ENCODE results near the gene MIEF1. TPM values are rescaled to one million over a fixed set of nuclear protein-coding genes. Genes with fewer than 3 reads are reported as not detected.

Gene MIEF1
- total RNA-seq, 1 donor from 2014 or later, result 23.0 TPM

DNA sequence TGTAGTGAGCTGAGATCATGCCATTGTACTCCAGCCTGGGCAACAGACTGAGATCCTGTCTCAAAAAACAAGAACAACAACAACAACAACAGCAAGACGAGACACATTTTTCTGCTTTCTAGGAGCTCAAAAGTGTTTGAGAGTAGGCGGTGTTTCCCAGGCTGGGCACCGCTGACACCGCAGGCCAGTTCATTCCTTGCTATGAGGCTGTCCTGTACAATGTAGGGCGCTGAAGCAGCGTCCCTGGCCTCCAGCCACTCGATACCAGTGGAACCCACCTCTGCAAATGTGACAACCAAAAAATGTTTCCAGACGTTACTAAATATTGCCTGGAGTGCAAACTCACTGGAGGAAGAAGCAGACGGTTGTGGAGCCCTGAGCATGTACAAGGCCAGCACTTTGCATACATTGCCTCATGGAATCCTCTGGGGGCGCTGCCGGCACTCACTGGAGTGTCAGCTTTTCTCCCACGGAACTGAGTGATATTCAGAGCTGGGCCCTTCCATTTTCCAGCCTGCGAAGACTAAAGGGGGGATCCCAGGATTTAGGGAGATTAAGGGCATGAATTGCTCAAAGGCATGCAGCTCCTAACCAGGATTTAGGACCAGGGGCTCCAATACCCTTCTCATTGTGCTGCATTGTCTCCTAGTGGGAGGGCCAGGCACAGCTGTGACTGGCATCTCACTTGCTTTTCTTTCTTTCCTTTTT lies 5.8 kb upstream of the MIEF1 start:
- H3K27ac Mint-ChIP-seq (ENCODE audit: unreplicated experiment), result peak overlapping the region; percentile 33
- no peaks in the 10 kb centered on the region for H3K36me3 Mint-ChIP-seq (ENCODE audit: low read depth)
- H3K27me3 Mint-ChIP-seq (ENCODE audit: low read depth), result no peaks in the 10 kb centered on the region
- H3K4me3 Mint-ChIP-seq (ENCODE audit: unreplicated experiment), result no peak overlapping the region
- H3K9me3 Mint-ChIP-seq (ENCODE audit: low read depth), result no peaks in the 10 kb centered on the region
- no peak for DNase-seq (ENCODE audit: low spot score)
- peak; percentile 84 for TF ChIP-seq CTCF (IDR thresholded peaks at IDR 0.05)
- H3K4me1 Mint-ChIP-seq (ENCODE audit: low read depth), result peaks cover 15% of the 10 kb centered on the region

- Mint-ChIP-seq H3K27ac (ENCODE audit: unreplicated experiment) (no peak overlapping the region), H3K27me3 (ENCODE audit: low read depth) (no peaks in the 10 kb centered on the region), H3K9me3 (ENCODE audit: low read depth) (no peaks in the 10 kb centered on the region), H3K4me3 (ENCODE audit: unreplicated experiment) (no peak overlapping the region), H3K4me1 (ENCODE audit: low read depth) (peaks cover 20% of the 10 kb centered on the region), H3K36me3 (ENCODE audit: low read depth) (peaks cover 1% of the 10 kb centered on the region)
- TF ChIP-seq CTCF (IDR thresholded peaks at IDR 0.05), result no peak
- DNase-seq (ENCODE audit: low spot score), result no peak
These were observed 4.7 kb upstream of the MIEF1 start for GRCh38 chr22:39497429-39497828.

DNA sequence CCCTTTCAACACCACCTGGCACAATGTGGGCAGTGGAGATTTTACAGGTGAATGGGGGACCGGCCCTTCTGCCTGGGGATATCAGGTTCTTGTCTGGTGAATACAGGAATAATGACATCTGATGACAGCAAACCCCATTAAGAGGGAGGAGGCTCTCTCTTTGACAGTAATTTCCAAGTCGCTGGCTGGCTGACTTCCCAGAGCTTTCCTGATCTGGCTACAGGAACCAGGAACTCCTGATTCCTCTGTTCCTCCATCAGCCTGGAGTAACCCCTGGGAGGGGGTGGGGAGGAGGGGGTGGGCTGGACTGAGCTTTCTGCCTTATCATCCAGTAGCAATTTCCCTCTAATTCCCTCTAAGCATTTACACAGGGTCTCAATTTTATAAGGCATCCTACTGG lies 3.7 kb upstream of the MIEF1 start:
- peaks cover 26% of the 10 kb centered on the region for H3K4me1 Mint-ChIP-seq (ENCODE audit: low read depth)
- no peak for DNase-seq (ENCODE audit: low spot score)
- no peak overlapping the region for H3K27ac Mint-ChIP-seq (ENCODE audit: unreplicated experiment)
- no peak overlapping the region for H3K4me3 Mint-ChIP-seq (ENCODE audit: unreplicated experiment)
- peaks cover 1% of the 10 kb centered on the region for H3K36me3 Mint-ChIP-seq (ENCODE audit: low read depth)
- no peaks in the 10 kb centered on the region for H3K27me3 Mint-ChIP-seq (ENCODE audit: low read depth)
- no peak for TF ChIP-seq CTCF (IDR thresholded peaks at IDR 0.05)
- no peaks in the 10 kb centered on the region for H3K9me3 Mint-ChIP-seq (ENCODE audit: low read depth)

GRCh38 chr22:39498802-39499201 lies 3.3 kb upstream of the MIEF1 start:
- Mint-ChIP-seq H3K27me3 (ENCODE audit: low read depth) (no peaks in the 10 kb centered on the region), H3K4me1 (ENCODE audit: low read depth) (peaks cover 26% of the 10 kb centered on the region), H3K4me3 (ENCODE audit: unreplicated experiment) (no peak overlapping the region), H3K27ac (ENCODE audit: unreplicated experiment) (no peak overlapping the region), H3K9me3 (ENCODE audit: low read depth) (no peaks in the 10 kb centered on the region), H3K36me3 (ENCODE audit: low read depth) (peaks cover 1% of the 10 kb centered on the region)
- TF ChIP-seq CTCF (IDR thresholded peaks at IDR 0.05), result no peak
- DNase-seq (ENCODE audit: low spot score), result no peak

DNA sequence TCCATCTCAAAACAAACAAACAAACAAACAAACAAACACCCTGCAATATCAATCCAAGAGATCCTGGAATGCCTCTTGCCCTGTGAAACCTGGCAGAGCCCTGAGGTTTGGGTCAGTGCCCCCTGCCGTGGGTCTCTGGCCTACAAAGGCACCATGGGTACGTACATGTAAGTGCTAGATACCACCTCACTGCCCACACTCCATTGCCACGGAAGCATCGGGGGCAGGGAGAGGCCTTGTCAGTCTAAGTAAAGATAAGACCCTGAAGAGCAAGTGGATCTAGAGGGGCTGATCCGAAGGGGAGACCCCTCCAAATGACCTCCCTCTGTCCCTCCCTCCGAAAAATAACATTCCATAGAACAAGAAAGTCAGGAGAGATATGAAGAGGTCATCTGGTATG lies 2.0 kb upstream of the MIEF1 start:
- Mint-ChIP-seq H3K4me3 (ENCODE audit: unreplicated experiment) (no peak overlapping the region), H3K36me3 (ENCODE audit: low read depth) (peaks cover 1% of the 10 kb centered on the region), H3K4me1 (ENCODE audit: low read depth) (peaks cover 21% of the 10 kb centered on the region), H3K27me3 (ENCODE audit: low read depth) (no peaks in the 10 kb centered on the region), H3K27ac (ENCODE audit: unreplicated experiment) (no peak overlapping the region), H3K9me3 (ENCODE audit: low read depth) (no peaks in the 10 kb centered on the region)
- DNase-seq (ENCODE audit: low spot score), result no peak
- no peak for TF ChIP-seq CTCF (IDR thresholded peaks at IDR 0.05)
